Right atrium auricular region (tissue), 2 donors: ENCODE measurements around the gene MARK3. TPM values are rescaled to one million over a fixed set of nuclear protein-coding genes. Genes with fewer than 3 reads are reported as not detected.

Experiments used
- DNase-seq: peaks from one replicate; pipeline ENCODE4 v3.0.0-alpha.2; 2019; ENCODE audit warnings: low spot score
- H3K27ac ChIP-seq, 2 donors: fragments of 200-600 bp; sonication (generic); 1 replicate in 1 of 2; 2 replicates in 1 of 2; pipeline ENCODE4 v1.5.1; 2016 to 2019
- H3K27me3 ChIP-seq, 2 donors: fragments of 200-600 bp; sonication (generic); one replicate each; pipeline versions ENCODE4 v1.5.1 to v1.6.0; 2017 to 2019
- H3K36me3 ChIP-seq: fragments of 200-600 bp; sonication (generic); one replicate; pipeline ENCODE4 v1.5.1; 2016
- H3K4me1 ChIP-seq, 2 donors: fragments of 200-600 bp; sonication (generic); one replicate each; pipeline versions ENCODE4 v1.5.1 to v1.6.0; 2017 to 2019
- H3K4me3 ChIP-seq, 2 donors: fragments of 200-600 bp; sonication (generic); 1 replicate in 1 of 2; 2 replicates in 1 of 2; pipeline ENCODE4 v1.5.1; 2017 to 2019; ENCODE audit warnings: mild to moderate bottlenecking in 1 of 2, moderate library complexity in 1 of 2
- H3K9me3 ChIP-seq, 2 donors: fragments of 200-600 bp; sonication (generic); one replicate each; pipeline ENCODE4 v1.5.1; 2019
- CTCF ChIP-seq, 2 donors: fragments of 200-600 bp; sonication (generic); IDR thresholded peaks; one replicate each; pipeline ENCODE4 v1.5.1; 2019; ENCODE audit warnings: antibody characterized with exemption in 2 of 2
- total RNA-seq, 2 donors: library from RNA; depleted of rRNA; stranded (reverse); fragments of >200 nt; gene quantifications; one replicate each; pipeline ENCODE4 v1.1.0, GENCODE V29; 2016

The MARK3 gene
- total RNA-seq, 2 donors from 2014 or later = 71.7 to 74.2 TPM

DNA sequence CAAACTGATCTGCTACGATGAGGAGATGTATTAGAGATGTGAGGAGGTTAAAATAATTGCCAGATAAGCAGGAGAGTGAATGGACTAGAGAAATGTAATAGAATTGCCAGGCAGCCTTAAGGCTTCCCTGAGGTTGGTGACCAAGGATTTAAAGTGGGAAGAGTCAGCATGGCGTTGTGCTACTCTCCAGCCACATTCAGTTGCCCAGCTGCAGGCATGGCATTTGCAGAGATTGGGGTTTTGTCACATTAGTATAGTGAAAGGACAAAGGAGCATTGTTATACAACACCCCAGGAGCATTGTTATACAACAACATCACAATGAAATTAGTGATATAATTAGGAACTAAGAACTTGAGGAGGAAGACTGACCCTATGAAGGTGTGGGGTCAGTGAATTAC is 31.7 kb downstream of the MARK3 start:
- peak overlapping the region in 1 of 2 donors; percentile 38 for H3K27ac ChIP-seq
- H3K27me3 ChIP-seq = no peaks in the 10 kb centered on the region
- peaks cover 0 to 32% of the 10 kb centered on the region in 2 donors for H3K4me1 ChIP-seq
- no peaks in the 10 kb centered on the region for H3K9me3 ChIP-seq
- H3K4me3 ChIP-seq = no peak overlapping the region
- TF ChIP-seq CTCF (IDR thresholded peaks at IDR 0.05) = no peak
- no peak for DNase-seq
- H3K36me3 ChIP-seq = peaks cover 16% of the 10 kb centered on the region

DNA sequence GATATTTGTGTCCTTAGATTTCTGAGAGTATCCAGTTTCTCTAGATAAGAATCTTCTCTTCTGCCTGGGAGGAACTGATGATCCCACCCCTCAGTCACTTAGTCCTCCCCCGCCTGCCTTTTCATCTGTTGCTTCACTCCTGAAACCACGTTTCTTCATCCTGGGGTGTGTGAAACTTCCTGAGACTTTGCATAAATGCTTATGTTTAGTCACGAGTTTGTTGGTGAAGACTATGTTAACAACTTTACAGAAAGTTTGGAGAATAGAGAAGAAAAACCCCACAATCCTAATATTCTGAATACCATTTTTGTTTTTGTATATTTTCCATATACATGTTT is 33.2 kb downstream of the MARK3 start:
- no peaks in the 10 kb centered on the region for H3K9me3 ChIP-seq
- TF ChIP-seq CTCF (IDR thresholded peaks at IDR 0.05) = no peak
- H3K27ac ChIP-seq = no peak overlapping the region
- peaks cover 5% of the 10 kb centered on the region for H3K36me3 ChIP-seq
- H3K4me1 ChIP-seq = peaks cover 0 to 39% of the 10 kb centered on the region in 2 donors
- no peak overlapping the region for H3K4me3 ChIP-seq
- H3K27me3 ChIP-seq = no peaks in the 10 kb centered on the region
- no peak for DNase-seq

DNA sequence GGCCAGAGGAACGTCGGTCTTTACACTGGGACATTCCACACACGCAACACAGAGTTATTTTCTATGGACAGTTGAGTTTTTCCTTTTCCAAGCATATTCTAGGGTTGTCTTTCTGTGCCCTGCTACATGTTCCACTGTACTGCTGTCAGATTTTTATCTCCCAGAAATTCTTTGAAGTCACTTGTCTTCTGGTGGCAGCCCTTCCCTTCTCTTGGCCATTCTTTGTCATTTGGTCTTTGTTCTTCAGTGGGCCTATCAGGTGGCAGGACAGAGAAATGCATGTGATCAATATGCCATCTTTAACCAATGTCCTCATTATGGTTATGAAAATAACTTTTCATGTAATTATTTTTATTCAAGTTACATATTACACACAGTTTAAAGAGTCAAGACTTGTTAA is 36.3 kb downstream of the MARK3 start:
- DNase-seq = no peak
- Histone ChIP-seq H3K36me3 (peaks cover 3% of the 10 kb centered on the region), H3K9me3 (no peaks in the 10 kb centered on the region), H3K4me3 (no peak overlapping the region), H3K4me1 (peaks cover 0 to 38% of the 10 kb centered on the region in 2 donors), H3K27ac (no peak overlapping the region), H3K27me3 (no peaks in the 10 kb centered on the region)
- TF ChIP-seq CTCF (IDR thresholded peaks at IDR 0.05) = no peak

GRCh38 chr14:103423050-103423461 is 37.8 kb downstream of the MARK3 start:
- no peaks in the 10 kb centered on the region for H3K27me3 ChIP-seq
- H3K4me1 ChIP-seq = peaks cover 0 to 30% of the 10 kb centered on the region in 2 donors
- no peaks in the 10 kb centered on the region for H3K9me3 ChIP-seq
- no peak for TF ChIP-seq CTCF (IDR thresholded peaks at IDR 0.05)
- no peak for DNase-seq
- no peak overlapping the region for H3K4me3 ChIP-seq
- H3K36me3 ChIP-seq = peaks cover 3% of the 10 kb centered on the region
- H3K27ac ChIP-seq = peak overlapping the region; percentile 40 to 62

DNA sequence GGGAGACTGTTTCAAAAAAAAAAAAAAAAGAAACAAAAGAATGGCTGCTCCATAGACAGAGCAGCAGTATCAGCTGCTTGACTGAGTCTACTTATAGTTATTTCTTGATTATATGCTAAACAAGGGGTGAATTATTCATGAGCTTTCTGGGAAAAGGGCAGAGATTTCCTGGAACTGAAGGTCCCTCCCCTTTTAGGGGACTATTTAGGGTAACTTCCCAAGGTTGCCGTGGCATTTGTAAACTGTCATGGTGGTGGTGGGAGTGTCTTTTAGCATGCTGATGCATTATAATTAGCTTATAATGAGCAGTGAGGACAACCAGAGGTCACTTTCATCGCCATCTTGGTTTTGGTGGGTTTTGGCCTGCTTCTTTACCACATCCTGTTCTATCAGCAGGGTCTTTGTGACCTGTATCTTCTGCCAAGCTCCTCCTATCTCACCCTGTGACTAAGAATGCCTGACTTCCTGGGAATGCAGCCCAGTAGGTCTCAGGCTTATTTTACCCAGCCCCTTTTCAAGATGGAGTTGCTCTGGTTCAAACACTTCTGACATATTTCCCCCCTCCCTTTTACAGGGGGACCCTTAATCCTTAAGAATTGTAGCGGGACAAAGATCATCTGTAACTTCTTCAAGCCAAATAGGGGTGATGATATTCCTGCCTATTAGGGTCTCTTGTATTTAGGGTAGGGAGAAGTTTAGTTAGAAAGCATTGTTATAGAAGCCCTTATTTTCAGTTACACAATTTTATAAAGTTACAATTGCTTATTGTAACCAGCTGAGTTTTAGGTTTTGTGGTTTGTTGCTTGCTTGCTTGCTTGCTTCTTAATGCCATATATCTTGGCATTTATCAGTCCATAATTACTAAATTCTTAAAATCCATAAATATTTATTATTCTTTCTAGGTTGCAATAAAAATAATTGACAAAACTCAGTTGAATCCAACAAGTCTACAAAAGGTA is 42.5 kb downstream of the MARK3 start:
- no peak for TF ChIP-seq CTCF (IDR thresholded peaks at IDR 0.05)
- Histone ChIP-seq H3K27ac (peak overlapping the region; percentile 31 to 61), H3K4me1 (peaks cover 0 to 38% of the 10 kb centered on the region in 2 donors)

More for the DNA sequence above, 42.5 kb downstream of the MARK3 start:
- Histone ChIP-seq H3K36me3 (peaks cover 3% of the 10 kb centered on the region), H3K27me3 (no peaks in the 10 kb centered on the region), H3K9me3 (no peaks in the 10 kb centered on the region), H3K4me3 (no peak overlapping the region)
- no peak for DNase-seq
